HK-2 (cell line): Measurements from ENCODE around the gene SH3TC2.
A peak's percentile ranks its signal among the peaks of the same experiment; 100 is the strongest.

Source experiments
- DNase-seq: peaks from one replicate; pipeline ENCODE4 v3.0.0-alpha.2; 2018; ENCODE audit not compliant: unreplicated experiment

SH3TC2 gene

GRCh38 chr5:149060325-149060724 lies 2.5 kb downstream of the SH3TC2 start:
- no peak for DNase-seq

- no peak for DNase-seq
These were observed 6.2 kb downstream of the SH3TC2 start for GRCh38 chr5:149056616-149057165.

- DNase-seq, result no peak
These were observed 8.4 kb downstream of the SH3TC2 start for GRCh38 chr5:149054416-149054815.

GRCh38 chr5:149053072-149053695 lies 9.7 kb downstream of the SH3TC2 start:
- DNase-seq, result no peak

- DNase-seq, result peak; percentile 67
These were observed 13.5 kb downstream of the SH3TC2 start for GRCh38 chr5:149049371-149049781.

GRCh38 chr5:149048811-149049210 lies 14.1 kb downstream of the SH3TC2 start:
- no peak for DNase-seq

- no peak for DNase-seq
These were observed 15.4 kb downstream of the SH3TC2 start for GRCh38 chr5:149047462-149047861.

GRCh38 chr5:149046196-149046829 lies 16.5 kb downstream of the SH3TC2 start:
- DNase-seq, result no peak

- DNase-seq, result no peak
These were observed 17.8 kb downstream of the SH3TC2 start for GRCh38 chr5:149045089-149045460.

GRCh38 chr5:149044453-149045088 lies 18.3 kb downstream of the SH3TC2 start:
- DNase-seq, result no peak

GRCh38 chr5:149043641-149044040 lies 19.2 kb downstream of the SH3TC2 start:
- no peak for DNase-seq

- DNase-seq, result no peak
These were observed 20.0 kb downstream of the SH3TC2 start for GRCh38 chr5:149042865-149043264.

GRCh38 chr5:149041242-149041641 lies 21.6 kb downstream of the SH3TC2 start:
- no peak for DNase-seq

GRCh38 chr5:149040421-149040820 lies 22.4 kb downstream of the SH3TC2 start:
- no peak for DNase-seq

- DNase-seq, result no peak
These were observed 23.4 kb downstream of the SH3TC2 start for GRCh38 chr5:149039506-149039905.

GRCh38 chr5:149038336-149039080 lies 24.4 kb downstream of the SH3TC2 start:
- DNase-seq, result no peak

- no peak for DNase-seq
These were observed 25.0 kb downstream of the SH3TC2 start for GRCh38 chr5:149037817-149038216.

- no peak for DNase-seq
These were observed 25.9 kb downstream of the SH3TC2 start for GRCh38 chr5:149036970-149037369.

- DNase-seq, result no peak
These were observed 26.7 kb downstream of the SH3TC2 start for GRCh38 chr5:149036168-149036567.

- DNase-seq, result peak; percentile 67
These were observed 27.5 kb downstream of the SH3TC2 start for GRCh38 chr5:149035372-149035790.

GRCh38 chr5:149030838-149031397 lies 31.9 kb downstream of the SH3TC2 start:
- DNase-seq, result no peak

GRCh38 chr5:149030392-149030791 lies 32.5 kb downstream of the SH3TC2 start:
- DNase-seq, result no peak
